Endothelial cell of umbilical vein (primary cell): ENCODE results near the gene ACP2. TPM values are rescaled to one million over a fixed set of nuclear protein-coding genes. Genes with fewer than 3 reads are reported as not detected.

Source experiments
- BruUV-seq: library from RNA; stranded (reverse); fragments of 400-500 nt; replicated peaks from 2 replicates; lab custom pipeline; 2021; lab: Mats Ljungman, UMichigan
- CTCF ChIA-PET: fragments of 300-600, 350-600 bp; sonication (Branson Sonifier 250); formaldehyde crosslinking; loops from one replicate; lab custom pipeline; 2021; ENCODE audit warnings: antibody characterized with exemption, inconsistent platforms; lab: Charles Lee
- POLR2A ChIA-PET: fragments of 300-600, 350-600 bp; sonication (Branson Sonifier 250); formaldehyde crosslinking; loops from one replicate; lab custom pipeline; 2021; ENCODE audit warnings: antibody characterized with exemption, inconsistent platforms; lab: Charles Lee
- DNase-seq: peaks from one replicate; pipeline ENCODE4 v3.0.0-alpha.2; 2011; ENCODE audit warnings: low read depth, low spot score
- FAIRE-seq: peaks from 2 replicates; lab custom pipeline; 2011; peaks lifted over from hg19 to GRCh38; lab: Jason Lieb, UNC
- H2AFZ ChIP-seq: 2 replicates; pipeline ENCODE4 v1.6.0; 2012; ENCODE audit warnings: low read depth, low read length, control low read depth, inconsistent platforms
- H3K27ac ChIP-seq: 2 replicates; pipeline ENCODE4 v1.5.1; 2011; ENCODE audit warnings: low read depth, mild to moderate bottlenecking, control low read depth, low read length, moderate library complexity; ENCODE audit not compliant: insufficient read depth
- H3K27me3 ChIP-seq, 2 experiments: 2 replicates each; pipeline versions ENCODE4 v1.6.0 to v1.6.1; 2011; ENCODE audit warnings: low read length in 2 of 2, mixed read lengths in 1 of 2; ENCODE audit not compliant: control insufficient read depth in 2 of 2, insufficient read depth in 2 of 2
- H3K36me3 ChIP-seq, 2 experiments: 2 replicates in 1 of 2; 3 replicates in 1 of 2; pipeline ENCODE4 v1.5.1; 2011; ENCODE audit warnings: low read length in 2 of 2, mild to moderate bottlenecking in 1 of 2, moderate library complexity in 1 of 2; ENCODE audit not compliant: control insufficient read depth in 2 of 2, insufficient read depth in 2 of 2; ENCODE audit errors: extremely low read depth in 1 of 2
- H3K4me1 ChIP-seq: 3 replicates; pipeline ENCODE4 v1.5.1; 2011; ENCODE audit warnings: mild to moderate bottlenecking, low read length; ENCODE audit not compliant: control insufficient read depth, insufficient read depth; ENCODE audit errors: extremely low read depth
- H3K4me2 ChIP-seq: 2 replicates; pipeline ENCODE4 v1.6.1; 2011; ENCODE audit warnings: low read length, control low read depth, mixed read lengths; ENCODE audit not compliant: insufficient read depth
- H3K4me3 ChIP-seq, 3 experiments: fragments of 200-600 bp in 1 of 3; sonication (generic), shearing (Covaris generic) in 1 of 3; replicated peaks in 1 of 3; 2 replicates each; pipeline ENCODE4 v1.5.1; 2011 to 2016; ENCODE audit warnings: control low read depth in 3 of 3, low read length in 3 of 3, mild to moderate bottlenecking in 2 of 3, inconsistent platforms in 1 of 3, low read depth in 1 of 3, moderate library complexity in 1 of 3; ENCODE audit not compliant: insufficient read depth in 1 of 3
- H3K79me2 ChIP-seq: 2 replicates; pipeline ENCODE4 v1.6.0; 2012; ENCODE audit warnings: low read length, inconsistent platforms; ENCODE audit not compliant: control insufficient read depth, insufficient read depth
- H3K9ac ChIP-seq: replicated peaks from 2 replicates; pipeline ENCODE3; 2011; ENCODE audit warnings: low read length, control low read depth; ENCODE audit not compliant: insufficient read depth; ENCODE audit errors: extremely low read depth
- H3K9me1 ChIP-seq: replicated peaks from 3 replicates; pipeline ENCODE4 v1.6.0; 2011; ENCODE audit warnings: mild to moderate bottlenecking, low read length; ENCODE audit not compliant: control insufficient read depth, insufficient read depth; ENCODE audit errors: extremely low read depth
- H3K9me3 ChIP-seq: replicated peaks from 2 replicates; pipeline ENCODE4 v1.5.1; 2012; ENCODE audit warnings: low read length, inconsistent platforms; ENCODE audit not compliant: control insufficient read depth, insufficient read depth
- H4K20me1 ChIP-seq: replicated peaks from 2 replicates; pipeline ENCODE3; 2011; ENCODE audit warnings: mild to moderate bottlenecking, low read length; ENCODE audit not compliant: control insufficient read depth, insufficient read depth; ENCODE audit errors: extremely low read depth
- EZH2 ChIP-seq: IDR thresholded peaks from 2 replicates; pipeline ENCODE4 v1.6.1; 2012; ENCODE audit warnings: borderline replicate concordance, low read depth, mild to moderate bottlenecking, moderate library complexity, low read length, inconsistent platforms; ENCODE audit not compliant: severe bottlenecking
- FOS ChIP-seq: IDR thresholded peaks from 2 replicates; pipeline ENCODE4 v1.6.1; 2011; ENCODE audit warnings: mild to moderate bottlenecking, low read length, moderate library complexity, borderline replicate concordance; ENCODE audit not compliant: insufficient read depth
- GATA2 ChIP-seq: IDR thresholded peaks from 2 replicates; pipeline ENCODE4 v1.7.0; 2011; ENCODE audit warnings: low read depth, mild to moderate bottlenecking, moderate library complexity, mixed read lengths, low read length; ENCODE audit not compliant: insufficient read length, insufficient read depth
- JUN ChIP-seq: IDR thresholded peaks from 2 replicates; pipeline ENCODE4 v1.6.1; 2011; ENCODE audit warnings: borderline replicate concordance, low read depth; ENCODE audit not compliant: insufficient read length, insufficient read depth
- MYC ChIP-seq: IDR thresholded peaks from one replicate; pipeline ENCODE4 v1.6.1; 2011; ENCODE audit warnings: mild to moderate bottlenecking, low read depth, low read length
- POLR2A ChIP-seq: IDR thresholded peaks from 2 replicates; pipeline ENCODE4 v1.6.1; 2012; ENCODE audit warnings: low read depth, mild to moderate bottlenecking, control low read depth, low read length
- POLR2AphosphoS5 ChIP-seq: IDR thresholded peaks from 2 replicates; pipeline ENCODE4 v1.6.1; 2012; ENCODE audit warnings: low read depth, mild to moderate bottlenecking, control low read depth, low read length, moderate library complexity; ENCODE audit not compliant: insufficient read depth
- dilution Hi-C: fragments of 300-500 bp; cut with MboI; formaldehyde crosslinking; loops from one replicate; pipeline ENCODE4 v1.15.0; 2019; ENCODE audit warnings: low sequenced_read_pairs; ENCODE audit not compliant: extremely low pct_ligation_motif_present
- intact Hi-C: fragments of 100-400 bp; cut with micrococcal nuclease; formaldehyde crosslinking; loops from one replicate; pipeline ENCODE4 v1.10.0; 2022
- polyA plus RNA-seq, 4 experiments: library from polyadenylated mRNA; depleted of rRNA in 3 of 4; stranded (reverse) in 3 of 4; unstranded in 1 of 4; fragments of >200 nt; gene quantifications; 2 replicates each; pipeline versions ENCODE4 v1.2.1 to v1.2.3, GENCODE V29; 2011 to 2012; ENCODE audit warnings: missing spikeins in 1 of 4
- total RNA-seq: library from RNA; stranded (reverse); gene quantifications from 2 replicates; pipeline ENCODE4 v1.2.3, GENCODE V29; 2021
- TF ChIP-seq, protein P1 (sequence below), 2 donors: IDR thresholded peaks; 1 replicate in 1 of 2; 2 replicates in 1 of 2; pipeline ENCODE4 v1.5.1; 2011; ENCODE audit warnings: low read length in 2 of 2, mild to moderate bottlenecking in 2 of 2, moderate library complexity in 2 of 2, control low read depth in 1 of 2, inconsistent platforms in 1 of 2, low read depth in 1 of 2; ENCODE audit not compliant: insufficient read depth in 1 of 2; ENCODE audit errors: extremely low read depth in 1 of 2
- TF ChIP-seq, protein P2 (sequence below): IDR thresholded peaks from 2 replicates; pipeline ENCODE4 v1.6.1; 2011; ENCODE audit not compliant: insufficient read depth, insufficient read length

ACP2 gene
- total and polyA plus RNA-seq, 2 donors (not counting 3 experiments of a cell fraction or from before 2014, with no cell fraction given) = 35.6 to 49.2 TPM

DNA sequence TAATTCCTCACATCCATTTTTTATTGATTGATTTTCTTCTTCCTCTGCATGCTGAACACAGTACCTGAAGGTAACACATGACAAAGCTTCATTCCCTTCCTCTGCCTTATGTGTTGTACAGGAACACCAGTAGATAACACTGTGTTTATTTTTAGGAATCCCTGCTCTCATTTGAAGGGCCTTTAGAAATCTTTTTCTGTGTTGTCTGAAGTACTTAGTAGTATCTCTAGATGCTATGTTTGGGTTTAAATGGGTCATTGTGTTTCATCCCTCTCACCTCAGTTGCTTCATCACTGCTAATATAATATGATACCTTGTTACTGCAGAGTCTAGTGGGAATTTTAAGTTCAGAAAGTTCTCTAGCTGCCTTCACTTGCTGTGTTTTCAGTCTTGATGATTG is 31.5 kb upstream of the ACP2 start:
- Histone ChIP-seq H3K9me1 (no peaks in the 10 kb centered on the region), H3K9ac (no peak overlapping the region), H3K4me3 (no peak overlapping the region), H3K36me3 (peaks cover 28 to 54% of the 10 kb centered on the region in 2 experiments), H3K79me2 (no peaks in the 10 kb centered on the region), H3K27ac (no peak overlapping the region), H3K9me3 (no peaks in the 10 kb centered on the region), H3K4me1 (no peaks in the 10 kb centered on the region), H3K4me2 (no peak overlapping the region), H2AFZ (no peak overlapping the region), H4K20me1 (no peaks in the 10 kb centered on the region), H3K27me3 (no peaks in the 10 kb centered on the region)
- no TSS peak for BruUV-seq
- POLR2A ChIA-PET = no interaction called here
- CTCF ChIA-PET = interaction anchor here (1.7 to 1.9 kb wide), 2 partner anchors 7 to 75 kb away, joined by 4 to 6 read pairs; no protein-coding TSS in a partner anchor
- no peak for FAIRE-seq
- intact Hi-C loops (no loop called here), dilution Hi-C loops (no loop called here)
- no peak for DNase-seq
- TF ChIP-seq, protein P1, sequence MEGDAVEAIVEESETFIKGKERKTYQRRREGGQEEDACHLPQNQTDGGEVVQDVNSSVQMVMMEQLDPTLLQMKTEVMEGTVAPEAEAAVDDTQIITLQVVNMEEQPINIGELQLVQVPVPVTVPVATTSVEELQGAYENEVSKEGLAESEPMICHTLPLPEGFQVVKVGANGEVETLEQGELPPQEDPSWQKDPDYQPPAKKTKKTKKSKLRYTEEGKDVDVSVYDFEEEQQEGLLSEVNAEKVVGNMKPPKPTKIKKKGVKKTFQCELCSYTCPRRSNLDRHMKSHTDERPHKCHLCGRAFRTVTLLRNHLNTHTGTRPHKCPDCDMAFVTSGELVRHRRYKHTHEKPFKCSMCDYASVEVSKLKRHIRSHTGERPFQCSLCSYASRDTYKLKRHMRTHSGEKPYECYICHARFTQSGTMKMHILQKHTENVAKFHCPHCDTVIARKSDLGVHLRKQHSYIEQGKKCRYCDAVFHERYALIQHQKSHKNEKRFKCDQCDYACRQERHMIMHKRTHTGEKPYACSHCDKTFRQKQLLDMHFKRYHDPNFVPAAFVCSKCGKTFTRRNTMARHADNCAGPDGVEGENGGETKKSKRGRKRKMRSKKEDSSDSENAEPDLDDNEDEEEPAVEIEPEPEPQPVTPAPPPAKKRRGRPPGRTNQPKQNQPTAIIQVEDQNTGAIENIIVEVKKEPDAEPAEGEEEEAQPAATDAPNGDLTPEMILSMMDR (IDR thresholded peaks at IDR 0.05; ENCODE audit: extremely low read depth in 1 of 2, insufficient read depth in 1 of 2, low read depth in 1 of 2, low read length in 2 of 2) = no peak
- TF ChIP-seq, protein P2, sequence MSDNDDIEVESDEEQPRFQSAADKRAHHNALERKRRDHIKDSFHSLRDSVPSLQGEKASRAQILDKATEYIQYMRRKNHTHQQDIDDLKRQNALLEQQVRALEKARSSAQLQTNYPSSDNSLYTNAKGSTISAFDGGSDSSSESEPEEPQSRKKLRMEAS = no peak
- no peak for TF ChIP-seq POLR2A
- TF ChIP-seq JUN = no peak
- no peak for TF ChIP-seq EZH2
- TF ChIP-seq FOS = no peak
- TF ChIP-seq GATA2 = no peak
- TF ChIP-seq MYC = no peak
- TF ChIP-seq POLR2AphosphoS5 = no peak
